ENCODE results near the gene ERC1. TPM values are rescaled to one million over a fixed set of nuclear protein-coding genes. Genes with fewer than 3 reads are reported as not detected.

ERC1 gene
- polyA plus RNA-seq, 1 donor from 2014 or later: 7.1 TPM

GRCh38 chr12:1220127-1221092, 229.4 kb downstream of the ERC1 start:
- H2AFZ ChIP-seq (ENCODE audit: low read depth, low read length): no peak overlapping the region
- no peaks in the 10 kb centered on the region for H3K36me3 ChIP-seq (ENCODE audit: insufficient read depth, low read length)
- H3K27ac ChIP-seq (ENCODE audit: low read length): no peak overlapping the region
- no peak overlapping the region for H3K9ac ChIP-seq (ENCODE audit: low read length)
- H3K79me2 ChIP-seq (replicated peaks; ENCODE audit: insufficient read depth, low read length): no peaks in the 10 kb centered on the region
- no peak for TF ChIP-seq EP300 (conservative IDR thresholded peaks at IDR 0.05; ENCODE audit: poor library complexity, severe bottlenecking)
- no peak for TF ChIP-seq POLR2AphosphoS5 (IDR thresholded peaks at IDR 0.05)
- no peak for TF ChIP-seq MXI1 (conservative IDR thresholded peaks at IDR 0.05; ENCODE audit: poor library complexity, severe bottlenecking)
- no peak for TF ChIP-seq RAD21 (conservative IDR thresholded peaks at IDR 0.05)
- TF ChIP-seq, protein P1, sequence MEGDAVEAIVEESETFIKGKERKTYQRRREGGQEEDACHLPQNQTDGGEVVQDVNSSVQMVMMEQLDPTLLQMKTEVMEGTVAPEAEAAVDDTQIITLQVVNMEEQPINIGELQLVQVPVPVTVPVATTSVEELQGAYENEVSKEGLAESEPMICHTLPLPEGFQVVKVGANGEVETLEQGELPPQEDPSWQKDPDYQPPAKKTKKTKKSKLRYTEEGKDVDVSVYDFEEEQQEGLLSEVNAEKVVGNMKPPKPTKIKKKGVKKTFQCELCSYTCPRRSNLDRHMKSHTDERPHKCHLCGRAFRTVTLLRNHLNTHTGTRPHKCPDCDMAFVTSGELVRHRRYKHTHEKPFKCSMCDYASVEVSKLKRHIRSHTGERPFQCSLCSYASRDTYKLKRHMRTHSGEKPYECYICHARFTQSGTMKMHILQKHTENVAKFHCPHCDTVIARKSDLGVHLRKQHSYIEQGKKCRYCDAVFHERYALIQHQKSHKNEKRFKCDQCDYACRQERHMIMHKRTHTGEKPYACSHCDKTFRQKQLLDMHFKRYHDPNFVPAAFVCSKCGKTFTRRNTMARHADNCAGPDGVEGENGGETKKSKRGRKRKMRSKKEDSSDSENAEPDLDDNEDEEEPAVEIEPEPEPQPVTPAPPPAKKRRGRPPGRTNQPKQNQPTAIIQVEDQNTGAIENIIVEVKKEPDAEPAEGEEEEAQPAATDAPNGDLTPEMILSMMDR (IDR thresholded peaks at IDR 0.05; ENCODE audit: poor library complexity, severe bottlenecking): no peak
- TF ChIP-seq EZH2 (IDR thresholded peaks at IDR 0.05; ENCODE audit: borderline replicate concordance, insufficient read depth, low read length, poor library complexity, severe bottlenecking): no peak
- no peak for TF ChIP-seq SMC3 (conservative IDR thresholded peaks at IDR 0.05; ENCODE audit: poor library complexity)
- no peak for TF ChIP-seq TAF1 (IDR thresholded peaks at IDR 0.05; ENCODE audit: low read depth)
- TF ChIP-seq, protein P2, sequence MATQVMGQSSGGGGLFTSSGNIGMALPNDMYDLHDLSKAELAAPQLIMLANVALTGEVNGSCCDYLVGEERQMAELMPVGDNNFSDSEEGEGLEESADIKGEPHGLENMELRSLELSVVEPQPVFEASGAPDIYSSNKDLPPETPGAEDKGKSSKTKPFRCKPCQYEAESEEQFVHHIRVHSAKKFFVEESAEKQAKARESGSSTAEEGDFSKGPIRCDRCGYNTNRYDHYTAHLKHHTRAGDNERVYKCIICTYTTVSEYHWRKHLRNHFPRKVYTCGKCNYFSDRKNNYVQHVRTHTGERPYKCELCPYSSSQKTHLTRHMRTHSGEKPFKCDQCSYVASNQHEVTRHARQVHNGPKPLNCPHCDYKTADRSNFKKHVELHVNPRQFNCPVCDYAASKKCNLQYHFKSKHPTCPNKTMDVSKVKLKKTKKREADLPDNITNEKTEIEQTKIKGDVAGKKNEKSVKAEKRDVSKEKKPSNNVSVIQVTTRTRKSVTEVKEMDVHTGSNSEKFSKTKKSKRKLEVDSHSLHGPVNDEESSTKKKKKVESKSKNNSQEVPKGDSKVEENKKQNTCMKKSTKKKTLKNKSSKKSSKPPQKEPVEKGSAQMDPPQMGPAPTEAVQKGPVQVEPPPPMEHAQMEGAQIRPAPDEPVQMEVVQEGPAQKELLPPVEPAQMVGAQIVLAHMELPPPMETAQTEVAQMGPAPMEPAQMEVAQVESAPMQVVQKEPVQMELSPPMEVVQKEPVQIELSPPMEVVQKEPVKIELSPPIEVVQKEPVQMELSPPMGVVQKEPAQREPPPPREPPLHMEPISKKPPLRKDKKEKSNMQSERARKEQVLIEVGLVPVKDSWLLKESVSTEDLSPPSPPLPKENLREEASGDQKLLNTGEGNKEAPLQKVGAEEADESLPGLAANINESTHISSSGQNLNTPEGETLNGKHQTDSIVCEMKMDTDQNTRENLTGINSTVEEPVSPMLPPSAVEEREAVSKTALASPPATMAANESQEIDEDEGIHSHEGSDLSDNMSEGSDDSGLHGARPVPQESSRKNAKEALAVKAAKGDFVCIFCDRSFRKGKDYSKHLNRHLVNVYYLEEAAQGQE (IDR thresholded peaks at IDR 0.05; ENCODE audit: borderline replicate concordance): no peak
- no peaks in the 10 kb centered on the region for H4K20me1 ChIP-seq (ENCODE audit: insufficient read depth)
- H3K4me3 ChIP-seq (ENCODE audit: low read length): no peak overlapping the region
- no peaks in the 10 kb centered on the region for H3K9me2 ChIP-seq (ENCODE audit: insufficient read depth, low read length)
- H3K27me3 ChIP-seq (ENCODE audit: insufficient read depth, low read depth, low read length): no peaks in the 10 kb centered on the region
- H3K9me3 ChIP-seq (ENCODE audit: low read length): no peaks in the 10 kb centered on the region
- no peak overlapping the region for H3K4me2 ChIP-seq (ENCODE audit: low read length)
- no peaks in the 10 kb centered on the region for H3F3A ChIP-seq (ENCODE audit: insufficient read depth, low read length, poor library complexity, severe bottlenecking)

DNA sequence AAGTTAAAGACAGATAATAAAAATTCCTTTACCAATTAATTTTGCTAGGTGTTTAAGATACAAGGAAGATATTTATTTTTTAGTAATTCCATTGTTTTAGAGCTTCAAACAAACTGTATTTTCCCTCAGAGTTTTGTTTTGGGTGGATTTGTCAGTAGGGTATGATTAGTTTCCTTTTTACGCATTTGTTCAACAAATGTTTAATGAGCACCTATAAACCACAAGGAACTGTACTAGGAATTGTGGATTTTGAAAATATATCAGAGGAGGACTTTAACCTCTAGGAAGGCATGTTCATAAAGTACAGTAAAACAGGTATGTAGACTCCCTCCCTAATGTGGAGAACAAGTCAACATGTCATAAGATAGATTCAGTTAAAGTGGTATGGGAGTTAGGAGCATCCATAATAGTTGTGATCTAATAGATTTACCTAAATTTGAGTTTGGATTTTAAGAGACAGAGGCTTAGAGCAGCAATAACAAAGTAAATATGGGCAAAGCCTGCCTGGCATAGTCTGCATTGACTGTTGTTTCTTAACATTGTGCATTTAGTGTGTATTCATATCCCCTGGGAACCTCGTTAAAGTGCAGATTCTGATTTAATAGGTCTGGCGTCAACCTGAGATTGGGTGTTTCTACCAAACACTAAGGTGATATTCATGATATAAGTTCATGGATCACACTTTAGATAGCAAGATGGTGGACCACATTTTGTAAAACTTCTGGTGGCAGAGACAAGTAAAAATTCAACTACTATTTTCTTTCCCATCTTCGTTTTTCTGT, 232.0 kb downstream of the ERC1 start:
- Histone ChIP-seq H3K9me3 (ENCODE audit: low read length) (no peaks in the 10 kb centered on the region), H3K27me3 (ENCODE audit: insufficient read depth, low read depth, low read length) (no peaks in the 10 kb centered on the region), H3F3A (ENCODE audit: insufficient read depth, low read length, poor library complexity, severe bottlenecking) (no peaks in the 10 kb centered on the region), H3K4me3 (ENCODE audit: low read length) (no peak overlapping the region), H3K9ac (ENCODE audit: low read length) (no peak overlapping the region), H3K9me2 (ENCODE audit: insufficient read depth, low read length) (no peaks in the 10 kb centered on the region), H2AFZ (ENCODE audit: low read depth, low read length) (no peak overlapping the region), H3K4me2 (ENCODE audit: low read length) (no peak overlapping the region), H3K79me2 (replicated peaks; ENCODE audit: insufficient read depth, low read length) (no peaks in the 10 kb centered on the region), H3K27ac (ENCODE audit: low read length) (no peak overlapping the region), H4K20me1 (ENCODE audit: insufficient read depth) (no peaks in the 10 kb centered on the region), H3K36me3 (ENCODE audit: insufficient read depth, low read length) (no peaks in the 10 kb centered on the region)
- TF ChIP-seq EZH2 (IDR thresholded peaks at IDR 0.05; ENCODE audit: borderline replicate concordance, insufficient read depth, low read length, poor library complexity, severe bottlenecking) (no peak), POLR2AphosphoS5 (IDR thresholded peaks at IDR 0.05) (no peak), RAD21 (conservative IDR thresholded peaks at IDR 0.05) (no peak), TAF1 (IDR thresholded peaks at IDR 0.05; ENCODE audit: low read depth) (no peak), EP300 (conservative IDR thresholded peaks at IDR 0.05; ENCODE audit: poor library complexity, severe bottlenecking) (no peak), SMC3 (conservative IDR thresholded peaks at IDR 0.05; ENCODE audit: poor library complexity) (no peak), MXI1 (conservative IDR thresholded peaks at IDR 0.05; ENCODE audit: poor library complexity, severe bottlenecking) (no peak)
- TF ChIP-seq, protein P1 (IDR thresholded peaks at IDR 0.05; ENCODE audit: poor library complexity, severe bottlenecking): no peak
- TF ChIP-seq, protein P2 (IDR thresholded peaks at IDR 0.05; ENCODE audit: borderline replicate concordance): no peak

Data from neural cell (in vitro differentiated cells).